Right atrium auricular region (tissue), 2 donors: ENCODE data around the gene SETBP1. TPM values are rescaled to one million over a fixed set of nuclear protein-coding genes. Genes with fewer than 3 reads are reported as not detected.

Source experiments
- DNase-seq: peaks from one replicate; pipeline ENCODE4 v3.0.0-alpha.2; 2019; ENCODE audit warnings: low spot score
- H3K27ac ChIP-seq, 2 donors: fragments of 200-600 bp; sonication (generic); 1 replicate in 1 of 2; 2 replicates in 1 of 2; pipeline ENCODE4 v1.5.1; 2016 to 2019
- H3K27me3 ChIP-seq, 2 donors: fragments of 200-600 bp; sonication (generic); one replicate each; pipeline versions ENCODE4 v1.5.1 to v1.6.0; 2017 to 2019
- H3K36me3 ChIP-seq: fragments of 200-600 bp; sonication (generic); one replicate; pipeline ENCODE4 v1.5.1; 2016
- H3K4me1 ChIP-seq, 2 donors: fragments of 200-600 bp; sonication (generic); one replicate each; pipeline versions ENCODE4 v1.5.1 to v1.6.0; 2017 to 2019
- H3K4me3 ChIP-seq, 2 donors: fragments of 200-600 bp; sonication (generic); 1 replicate in 1 of 2; 2 replicates in 1 of 2; pipeline ENCODE4 v1.5.1; 2017 to 2019; ENCODE audit warnings: mild to moderate bottlenecking in 1 of 2, moderate library complexity in 1 of 2
- H3K9me3 ChIP-seq, 2 donors: fragments of 200-600 bp; sonication (generic); one replicate each; pipeline ENCODE4 v1.5.1; 2019
- total RNA-seq, 2 donors: library from RNA; depleted of rRNA; stranded (reverse); fragments of >200 nt; gene quantifications; one replicate each; pipeline ENCODE4 v1.1.0, GENCODE V29; 2016
- TF ChIP-seq, protein P1 (sequence below), 2 donors: fragments of 200-600 bp; sonication (generic); IDR thresholded peaks; one replicate each; pipeline ENCODE4 v1.5.1; 2019; ENCODE audit warnings: antibody characterized with exemption in 2 of 2

Gene SETBP1
- total RNA-seq, 2 donors from 2014 or later = 7.8 to 13.4 TPM

DNA sequence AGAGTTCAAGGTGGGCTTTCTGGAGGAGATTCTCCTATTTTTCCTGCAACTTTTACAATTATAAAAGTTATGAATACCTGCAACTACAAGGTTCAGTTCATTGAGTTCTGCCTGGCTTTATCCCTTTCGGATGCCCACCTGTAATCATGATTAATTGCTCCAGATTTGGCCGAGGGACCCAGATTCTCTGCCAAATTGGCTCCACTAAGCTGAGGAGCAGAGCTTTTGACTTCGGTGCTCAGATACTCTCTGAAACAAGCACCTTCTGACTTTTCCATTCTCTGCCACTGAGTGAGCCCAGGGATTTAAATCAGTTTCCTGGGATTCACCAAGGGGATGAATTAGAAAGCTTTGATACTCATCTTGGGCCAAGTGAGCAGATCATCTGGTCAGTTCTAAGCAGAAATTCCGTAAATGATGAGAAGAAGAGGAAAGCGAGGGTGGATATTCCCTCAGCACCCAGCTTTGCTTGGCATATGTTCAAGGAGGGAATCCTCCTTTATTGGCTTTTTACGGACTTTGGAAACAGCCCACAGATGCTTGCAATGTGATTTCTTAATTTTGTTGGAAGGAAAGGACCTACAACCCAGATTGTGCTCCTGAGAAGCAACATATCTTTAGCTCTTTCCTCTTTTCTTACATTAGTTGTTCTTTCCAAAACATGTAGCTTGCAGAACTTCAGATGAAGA lies 179.2 kb downstream of the SETBP1 start:
- no peak for DNase-seq
- TF ChIP-seq, protein P1, sequence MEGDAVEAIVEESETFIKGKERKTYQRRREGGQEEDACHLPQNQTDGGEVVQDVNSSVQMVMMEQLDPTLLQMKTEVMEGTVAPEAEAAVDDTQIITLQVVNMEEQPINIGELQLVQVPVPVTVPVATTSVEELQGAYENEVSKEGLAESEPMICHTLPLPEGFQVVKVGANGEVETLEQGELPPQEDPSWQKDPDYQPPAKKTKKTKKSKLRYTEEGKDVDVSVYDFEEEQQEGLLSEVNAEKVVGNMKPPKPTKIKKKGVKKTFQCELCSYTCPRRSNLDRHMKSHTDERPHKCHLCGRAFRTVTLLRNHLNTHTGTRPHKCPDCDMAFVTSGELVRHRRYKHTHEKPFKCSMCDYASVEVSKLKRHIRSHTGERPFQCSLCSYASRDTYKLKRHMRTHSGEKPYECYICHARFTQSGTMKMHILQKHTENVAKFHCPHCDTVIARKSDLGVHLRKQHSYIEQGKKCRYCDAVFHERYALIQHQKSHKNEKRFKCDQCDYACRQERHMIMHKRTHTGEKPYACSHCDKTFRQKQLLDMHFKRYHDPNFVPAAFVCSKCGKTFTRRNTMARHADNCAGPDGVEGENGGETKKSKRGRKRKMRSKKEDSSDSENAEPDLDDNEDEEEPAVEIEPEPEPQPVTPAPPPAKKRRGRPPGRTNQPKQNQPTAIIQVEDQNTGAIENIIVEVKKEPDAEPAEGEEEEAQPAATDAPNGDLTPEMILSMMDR (IDR thresholded peaks at IDR 0.05) = no peak
- Histone ChIP-seq H3K9me3 (no peaks in the 10 kb centered on the region), H3K4me3 (no peak overlapping the region), H3K36me3 (no peaks in the 10 kb centered on the region), H3K27me3 (no peaks in the 10 kb centered on the region), H3K27ac (no peak overlapping the region), H3K4me1 (peaks cover 0 to 16% of the 10 kb centered on the region in 2 donors)

DNA sequence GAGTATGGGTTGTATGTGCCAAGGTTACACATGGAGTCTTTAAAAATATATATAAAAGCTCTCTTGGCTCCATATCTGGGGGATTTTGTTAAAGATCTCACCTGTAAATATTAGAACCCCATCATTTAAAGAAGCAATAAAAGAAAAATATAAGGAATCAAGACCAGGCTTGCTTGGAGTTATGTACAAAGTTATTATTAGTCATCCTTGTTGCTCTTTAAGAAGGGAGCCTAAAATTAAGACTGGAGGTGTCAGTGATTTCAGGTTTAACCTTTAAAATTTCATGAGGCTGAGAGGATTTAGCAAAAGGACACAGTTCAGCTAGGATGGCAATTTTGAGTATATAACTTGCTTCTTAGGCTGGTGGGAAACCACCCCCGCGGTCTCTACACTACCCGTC lies 181.4 kb downstream of the SETBP1 start:
- Histone ChIP-seq H3K27ac (no peak overlapping the region), H3K4me3 (no peak overlapping the region), H3K36me3 (no peaks in the 10 kb centered on the region), H3K4me1 (peaks cover 0 to 6% of the 10 kb centered on the region in 2 donors), H3K9me3 (no peaks in the 10 kb centered on the region), H3K27me3 (no peaks in the 10 kb centered on the region)
- TF ChIP-seq, protein P1 (IDR thresholded peaks at IDR 0.05) = no peak
- no peak for DNase-seq

DNA sequence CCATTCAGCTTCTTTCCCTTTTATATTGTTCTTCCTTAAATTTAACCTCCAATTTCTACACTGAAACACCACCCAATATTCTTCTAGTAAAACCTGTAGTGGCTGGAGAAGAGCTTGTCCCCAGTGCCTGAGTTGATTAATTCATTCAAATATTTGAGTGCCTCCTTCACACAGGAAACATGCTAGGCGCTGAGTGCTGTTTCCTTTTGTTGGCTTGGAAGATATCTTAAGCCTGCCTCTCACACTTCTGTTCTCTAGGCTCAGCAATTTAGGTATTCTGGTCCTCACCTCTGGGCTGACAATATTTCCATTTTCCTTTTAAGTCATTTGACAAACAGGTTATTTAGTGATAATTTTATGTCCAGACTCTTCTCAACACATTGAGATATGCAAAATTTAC lies 185.4 kb downstream of the SETBP1 start:
- no peaks in the 10 kb centered on the region for H3K36me3 ChIP-seq
- no peak overlapping the region for H3K4me3 ChIP-seq
- H3K9me3 ChIP-seq = no peaks in the 10 kb centered on the region
- no peak overlapping the region for H3K27ac ChIP-seq
- TF ChIP-seq, protein P1 (IDR thresholded peaks at IDR 0.05) = no peak
- DNase-seq = no peak
- no peaks in the 10 kb centered on the region for H3K27me3 ChIP-seq
- no peaks in the 10 kb centered on the region for H3K4me1 ChIP-seq

DNA sequence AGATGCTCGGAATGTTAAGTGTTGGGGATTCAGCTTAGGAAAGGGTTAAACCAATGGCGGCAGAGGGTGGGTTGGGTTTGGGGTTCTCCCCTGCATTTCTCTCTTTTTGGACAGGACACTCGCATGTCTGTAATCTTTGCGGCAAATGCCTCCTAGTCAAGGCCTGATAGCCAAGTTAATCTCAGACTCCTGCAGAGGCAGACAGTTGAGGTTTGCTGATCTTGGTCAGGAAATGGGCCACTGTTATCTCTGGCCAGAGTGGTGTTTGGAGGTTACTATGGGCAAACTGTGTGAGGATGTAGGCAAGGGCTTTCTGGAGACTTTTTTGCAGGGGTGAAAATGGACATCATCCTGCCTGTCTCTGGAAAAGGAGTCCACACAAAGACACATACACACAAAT lies 188.8 kb downstream of the SETBP1 start:
- no peak for DNase-seq
- H3K27ac ChIP-seq = no peak overlapping the region

DNA sequence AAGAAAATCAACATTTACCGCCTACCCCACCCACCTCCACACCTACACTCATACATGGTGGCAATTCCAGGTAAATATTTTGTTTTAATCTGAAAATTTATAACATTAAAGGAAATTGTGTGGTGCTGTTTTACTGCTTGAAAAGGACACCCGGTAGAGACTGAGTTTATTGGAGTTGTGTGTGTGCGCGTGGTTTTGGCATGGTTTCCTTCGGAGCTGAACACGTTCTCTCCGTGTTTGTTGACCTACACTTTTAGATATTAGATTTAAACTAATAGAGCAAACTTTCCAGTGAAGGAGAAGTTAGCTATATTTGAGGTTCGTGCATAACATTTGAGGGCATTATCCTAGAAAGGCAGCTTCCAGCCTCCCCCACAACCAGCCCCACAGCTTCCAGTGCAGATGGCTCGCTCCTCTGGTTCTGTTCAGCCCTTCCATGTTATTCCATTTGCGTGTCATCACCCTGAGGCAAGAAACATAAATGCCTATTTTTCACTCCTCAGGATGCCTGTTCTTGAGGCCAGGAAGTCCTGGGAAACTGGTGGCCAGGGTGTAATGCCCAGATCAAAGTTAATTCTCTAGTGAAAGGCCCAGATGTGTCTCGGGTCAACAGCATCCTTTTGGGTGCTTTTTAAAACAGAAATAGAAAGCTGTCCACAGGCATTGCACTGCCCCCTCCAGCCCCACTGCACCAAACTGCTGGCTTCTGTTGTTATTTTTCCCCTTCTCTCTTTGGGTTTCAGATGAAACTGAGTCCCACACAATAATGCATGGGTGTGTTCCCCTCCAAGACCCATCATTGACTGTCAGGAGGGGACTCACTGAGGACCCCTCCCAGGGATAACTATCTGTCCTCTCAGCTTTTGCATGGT lies 190.2 kb downstream of the SETBP1 start:
- no peaks in the 10 kb centered on the region for H3K36me3 ChIP-seq
- no peaks in the 10 kb centered on the region for H3K27me3 ChIP-seq
- TF ChIP-seq, protein P1 (IDR thresholded peaks at IDR 0.05) = no peak
- no peak overlapping the region for H3K4me3 ChIP-seq
- no peak for DNase-seq
- no peak overlapping the region for H3K27ac ChIP-seq
- no peaks in the 10 kb centered on the region for H3K9me3 ChIP-seq
- no peaks in the 10 kb centered on the region for H3K4me1 ChIP-seq

More for the DNA sequence above, 188.8 kb downstream of the SETBP1 start:
- H3K27me3 ChIP-seq = no peaks in the 10 kb centered on the region
- TF ChIP-seq, protein P1 (IDR thresholded peaks at IDR 0.05) = no peak
- no peak overlapping the region for H3K4me3 ChIP-seq
- no peaks in the 10 kb centered on the region for H3K36me3 ChIP-seq
- H3K4me1 ChIP-seq = no peaks in the 10 kb centered on the region
- no peaks in the 10 kb centered on the region for H3K9me3 ChIP-seq
